HCT116 (cell line): ENCODE data around the gene RAET1G. TPM values are rescaled to one million over a fixed set of nuclear protein-coding genes. Genes with fewer than 3 reads are reported as not detected.

Experiments
- ATAC-seq: fragments of 200-7000 bp; cut with Tn5 transposase; 2 replicates; pipeline ENCODE4 v1.9.1; 2020; ENCODE audit warnings: mild to moderate bottlenecking, moderate library complexity
- BruUV-seq: library from RNA; stranded (reverse); fragments of 400-500 nt; replicated peaks from 2 replicates; lab custom pipeline; 2021; lab: Mats Ljungman, UMichigan
- CTCF ChIA-PET: fragments of 300-600 bp; sonication (Branson Sonifier 250); formaldehyde crosslinking; loops from one replicate; lab custom pipeline; 2021; ENCODE audit warnings: antibody characterized with exemption; lab: Charles Lee
- POLR2A ChIA-PET: fragments of 300-600, 350-600 bp; sonication (Branson Sonifier 250); formaldehyde crosslinking; loops from one replicate; lab custom pipeline; 2021; ENCODE audit warnings: antibody characterized with exemption; lab: Charles Lee
- RAD21 ChIA-PET, 2 experiments: fragments of 300-600 bp; sonication (Branson Sonifier 250); formaldehyde crosslinking; loops; one replicate each; lab custom pipeline; 2023; ENCODE audit warnings: low total read pairs in 2 of 2; ENCODE audit not compliant: uncharacterized antibody in 2 of 2, unreplicated experiment in 2 of 2, low non-redundant PET in 1 of 2; lab: Charles Lee
- DNase-seq: peaks from one replicate; pipeline ENCODE4 v3.0.0-alpha.2; 2010; ENCODE audit warnings: low read depth, low spot score
- H2AFZ ChIP-seq: fragments of 200-600 bp; shearing (Covaris generic), sonication (generic); 2 replicates; pipeline ENCODE4 v1.6.1; 2017; ENCODE audit warnings: low read depth, mixed run types, mixed read lengths, antibody characterized with exemption, low read length; ENCODE audit not compliant: poor library complexity, severe bottlenecking
- H3K27ac ChIP-seq: 2 replicates; pipeline ENCODE4 v1.5.1; 2012; ENCODE audit warnings: low read depth, low read length
- H3K27me3 ChIP-seq: fragments of 200-600 bp; sonication (generic); 2 replicates; pipeline ENCODE4 v1.6.1; 2016; ENCODE audit warnings: mixed run types, low read length, mixed read lengths; ENCODE audit not compliant: insufficient read depth
- H3K36me3 ChIP-seq, 2 experiments: fragments of 200-500 bp in 1 of 2; fragments of 200-600 bp in 1 of 2; sonication (Bioruptor generic) in 1 of 2; sonication (generic) in 1 of 2; 2 replicates each; pipeline versions ENCODE4 v1.5.1 to v1.6.1; 2014 to 2016; ENCODE audit warnings: low read length in 2 of 2, inconsistent platforms in 1 of 2, mixed read lengths in 1 of 2, mixed run types in 1 of 2; ENCODE audit not compliant: insufficient read depth in 2 of 2, control insufficient read depth in 1 of 2
- H3K4me1 ChIP-seq, 2 experiments: fragments of 200-600 bp in 1 of 2; sonication (generic) in 1 of 2; 2 replicates each; pipeline versions ENCODE4 v1.5.1 to v1.6.1; 2012 to 2017; ENCODE audit warnings: low read length in 2 of 2, inconsistent platforms in 1 of 2, mild to moderate bottlenecking in 1 of 2, mixed read lengths in 1 of 2, mixed run types in 1 of 2, moderate library complexity in 1 of 2; ENCODE audit not compliant: insufficient read depth in 2 of 2, control insufficient read depth in 1 of 2
- H3K4me2 ChIP-seq: fragments of 200-600 bp; sonication (generic); 2 replicates; pipeline ENCODE4 v1.6.1; 2017; ENCODE audit warnings: mixed run types, low read length, mixed read lengths
- H3K4me3 ChIP-seq, 2 experiments: fragments of 200-600 bp in 1 of 2; sonication (generic) in 1 of 2; replicated peaks in 1 of 2; 2 replicates each; pipeline ENCODE4 v1.5.1; 2011 to 2016; ENCODE audit warnings: low read length in 2 of 2, control low read depth in 1 of 2, low read depth in 1 of 2, mild to moderate bottlenecking in 1 of 2, mixed read lengths in 1 of 2, mixed run types in 1 of 2
- H3K79me2 ChIP-seq: fragments of 200-600 bp; sonication (generic); 2 replicates; pipeline ENCODE4 v1.6.1; 2017; ENCODE audit warnings: mild to moderate bottlenecking, mixed run types, low read length, moderate library complexity, mixed read lengths; ENCODE audit not compliant: insufficient read depth
- H3K9ac ChIP-seq: fragments of 200-600 bp; sonication (generic); 2 replicates; pipeline ENCODE4 v1.6.1; 2016; ENCODE audit warnings: low read length, mixed read lengths
- H3K9me2 ChIP-seq: fragments of 200-600 bp; sonication (generic), shearing (Covaris generic); 2 replicates; pipeline ENCODE4 v1.6.1; 2017; ENCODE audit warnings: mixed run types, mild to moderate bottlenecking, moderate library complexity; ENCODE audit not compliant: insufficient read depth
- H3K9me3 ChIP-seq, 2 experiments: fragments of 200-500 bp in 1 of 2; fragments of 200-600 bp in 1 of 2; sonication (Bioruptor generic) in 1 of 2; sonication (generic) in 1 of 2; 2 replicates each; pipeline ENCODE4 v1.6.1; 2014 to 2017; ENCODE audit warnings: low read length in 2 of 2, mixed read lengths in 2 of 2, inconsistent platforms in 1 of 2, low read depth in 1 of 2, mild to moderate bottlenecking in 1 of 2, mixed run types in 1 of 2, moderate library complexity in 1 of 2; ENCODE audit not compliant: control insufficient read depth in 1 of 2, insufficient read depth in 1 of 2
- H4K20me1 ChIP-seq: fragments of 200-600 bp; sonication (generic), shearing (Covaris generic); 2 replicates; pipeline ENCODE4 v1.6.1; 2017; ENCODE audit warnings: mixed run types, mild to moderate bottlenecking, moderate library complexity; ENCODE audit not compliant: insufficient read depth
- CBX3 ChIP-seq: IDR thresholded peaks from 2 replicates; pipeline ENCODE4 v1.6.1; 2012; ENCODE audit warnings: low read depth
- EGR1 ChIP-seq: IDR thresholded peaks from 2 replicates; pipeline ENCODE4 v1.6.1; 2012; ENCODE audit warnings: low read depth
- ELF1 ChIP-seq: IDR thresholded peaks from 2 replicates; pipeline ENCODE4 v1.6.1; 2012; ENCODE audit warnings: low read depth, borderline replicate concordance
- JUND ChIP-seq: IDR thresholded peaks from 2 replicates; pipeline ENCODE4 v1.6.1; 2012
- POLR2A ChIP-seq: IDR thresholded peaks from 2 replicates; pipeline ENCODE4 v1.7.0; 2011; ENCODE audit warnings: borderline replicate concordance; ENCODE audit not compliant: insufficient read depth, insufficient read length; ENCODE audit errors: extremely low read depth
- POLR2AphosphoS5 ChIP-seq: IDR thresholded peaks from 2 replicates; pipeline ENCODE4 v1.6.1; 2011; ENCODE audit warnings: mild to moderate bottlenecking, low read depth, low read length, moderate library complexity
- RAD21 ChIP-seq: IDR thresholded peaks from 2 replicates; pipeline ENCODE4 v1.6.1; 2012; ENCODE audit warnings: low read depth, mild to moderate bottlenecking
- SIN3A ChIP-seq: IDR thresholded peaks from 2 replicates; pipeline ENCODE4 v1.6.1; 2012; ENCODE audit warnings: low read depth
- SP1 ChIP-seq: IDR thresholded peaks from 2 replicates; pipeline ENCODE4 v1.6.1; 2012; ENCODE audit warnings: low read depth
- SRF ChIP-seq: IDR thresholded peaks from 2 replicates; pipeline ENCODE4 v1.6.1; 2012; ENCODE audit warnings: low read depth
- TCF7L2 ChIP-seq: IDR thresholded peaks from 2 replicates; pipeline ENCODE4 v1.7.0; 2011; ENCODE audit warnings: borderline replicate concordance, inconsistent platforms; ENCODE audit not compliant: insufficient read depth, insufficient read length; ENCODE audit errors: extremely low read depth
- ZFX ChIP-seq: fragments of 450-650 bp; IDR thresholded peaks from 2 replicates; pipeline ENCODE4 v1.6.1; 2017
- intact Hi-C: fragments of 100-400 bp; cut with micrococcal nuclease; formaldehyde crosslinking; loops from 2 replicates; pipeline ENCODE4 v1.10.0; 2022
- total RNA-seq: library from RNA; stranded (reverse); gene quantifications from one replicate; pipeline ENCODE4 v1.2.1, GENCODE V29; 2021; ENCODE audit not compliant: unreplicated experiment
- TF ChIP-seq, protein P1 (sequence below): IDR thresholded peaks from 2 replicates; pipeline ENCODE4 v1.6.1; 2011; ENCODE audit warnings: mild to moderate bottlenecking, low read length, moderate library complexity; ENCODE audit not compliant: insufficient replicate concordance; ENCODE audit errors: extremely low read depth
- TF ChIP-seq, protein P2 (sequence below): IDR thresholded peaks from 2 replicates; pipeline ENCODE4 v1.6.1; 2012; ENCODE audit warnings: low read depth
- TF ChIP-seq, protein P3 (sequence below): IDR thresholded peaks from 2 replicates; pipeline ENCODE4 v1.6.1; 2012
- TF ChIP-seq, protein P4 (sequence below), 3 experiments: fragments of 200-600 bp in 1 of 3; sonication (generic) in 1 of 3; IDR thresholded peaks in 2 of 3; conservative IDR thresholded peaks in 1 of 3; 2 replicates each; pipeline ENCODE4 v1.5.1; 2012 to 2017; ENCODE audit warnings: low read depth in 2 of 3, low read length in 2 of 3, antibody characterized with exemption in 1 of 3, borderline replicate concordance in 1 of 3, control low read depth in 1 of 3, mild to moderate bottlenecking in 1 of 3, mixed read lengths in 1 of 3, mixed run types in 1 of 3, moderate library complexity in 1 of 3; ENCODE audit not compliant: insufficient read depth in 1 of 3

RAET1G gene
- total RNA-seq, 1 experiment from 2014 or later, result 0.37 TPM

DNA sequence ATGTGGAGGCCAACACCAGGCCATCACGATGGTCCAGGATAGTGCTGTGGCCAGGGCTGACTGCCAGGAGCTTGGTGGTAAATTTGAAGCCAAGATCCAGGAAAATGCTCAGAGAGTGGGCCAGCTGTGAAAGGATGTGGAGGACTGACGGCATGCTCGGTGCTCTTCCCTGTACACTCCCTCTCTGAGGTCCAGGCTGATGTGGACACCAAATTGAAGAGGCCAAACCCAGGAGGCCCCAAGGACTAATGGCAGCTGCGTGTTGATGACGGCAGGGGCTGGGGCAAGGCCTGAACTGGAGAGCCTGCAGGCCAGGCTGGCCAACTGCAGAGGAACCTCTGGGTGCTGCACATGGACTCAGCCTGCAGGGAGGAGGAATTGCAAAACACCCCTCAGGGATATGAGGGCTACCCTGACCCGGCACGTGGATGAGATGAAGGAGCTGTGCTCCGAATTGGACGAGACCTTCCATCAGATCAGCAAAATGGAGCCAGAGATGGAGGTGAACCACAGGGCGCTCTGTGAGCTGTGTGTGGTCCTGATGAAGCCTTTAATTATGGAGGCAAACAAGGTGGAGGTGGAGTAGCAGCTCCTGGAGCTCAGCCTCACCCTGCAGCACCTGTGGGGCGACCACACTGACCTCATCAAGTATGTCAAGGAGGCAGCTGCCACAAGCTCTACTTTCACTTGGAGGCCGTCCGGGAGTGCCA, 18.1 kb downstream of the RAET1G start:
- POLR2A ChIA-PET, result no interaction called here
- DNase-seq, result no peak

More for the DNA sequence above, 18.1 kb downstream of the RAET1G start:
- no peak overlapping the region for H2AFZ ChIP-seq
- H3K27me3 ChIP-seq, result no peaks in the 10 kb centered on the region
- no peaks in the 10 kb centered on the region for H3K36me3 ChIP-seq
- no peak overlapping the region for H3K9ac ChIP-seq
- no peak overlapping the region for H3K4me3 ChIP-seq
- H3K9me2 ChIP-seq, result no peaks in the 10 kb centered on the region
- H3K79me2 ChIP-seq, result no peaks in the 10 kb centered on the region
- ChIA-PET RAD21 (interaction anchor here in 1 of 2 experiments (0.5 kb wide), 1 partner anchor 168 kb away, joined by 3 read pairs; no protein-coding TSS in a partner anchor), CTCF (interaction anchor here (0.8 to 1.5 kb wide), 6 partner anchors 9 to 70 kb away, joined by 3 to 6 read pairs (median 3); no protein-coding TSS in a partner anchor)
- no peaks in the 10 kb centered on the region for H4K20me1 ChIP-seq
- intact Hi-C loops, result no loop called here
- BruUV-seq, result no TSS peak
- H3K9me3 ChIP-seq, result peaks cover 5 to 6% of the 10 kb centered on the region in 2 experiments; a peak in 2 of 4 replicates
- no peak overlapping the region for H3K27ac ChIP-seq
- TF ChIP-seq, protein P1, sequence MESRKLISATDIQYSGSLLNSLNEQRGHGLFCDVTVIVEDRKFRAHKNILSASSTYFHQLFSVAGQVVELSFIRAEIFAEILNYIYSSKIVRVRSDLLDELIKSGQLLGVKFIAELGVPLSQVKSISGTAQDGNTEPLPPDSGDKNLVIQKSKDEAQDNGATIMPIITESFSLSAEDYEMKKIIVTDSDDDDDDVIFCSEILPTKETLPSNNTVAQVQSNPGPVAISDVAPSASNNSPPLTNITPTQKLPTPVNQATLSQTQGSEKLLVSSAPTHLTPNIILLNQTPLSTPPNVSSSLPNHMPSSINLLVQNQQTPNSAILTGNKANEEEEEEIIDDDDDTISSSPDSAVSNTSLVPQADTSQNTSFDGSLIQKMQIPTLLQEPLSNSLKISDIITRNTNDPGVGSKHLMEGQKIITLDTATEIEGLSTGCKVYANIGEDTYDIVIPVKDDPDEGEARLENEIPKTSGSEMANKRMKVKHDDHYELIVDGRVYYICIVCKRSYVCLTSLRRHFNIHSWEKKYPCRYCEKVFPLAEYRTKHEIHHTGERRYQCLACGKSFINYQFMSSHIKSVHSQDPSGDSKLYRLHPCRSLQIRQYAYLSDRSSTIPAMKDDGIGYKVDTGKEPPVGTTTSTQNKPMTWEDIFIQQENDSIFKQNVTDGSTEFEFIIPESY, result no peak
- TF ChIP-seq, protein P2, sequence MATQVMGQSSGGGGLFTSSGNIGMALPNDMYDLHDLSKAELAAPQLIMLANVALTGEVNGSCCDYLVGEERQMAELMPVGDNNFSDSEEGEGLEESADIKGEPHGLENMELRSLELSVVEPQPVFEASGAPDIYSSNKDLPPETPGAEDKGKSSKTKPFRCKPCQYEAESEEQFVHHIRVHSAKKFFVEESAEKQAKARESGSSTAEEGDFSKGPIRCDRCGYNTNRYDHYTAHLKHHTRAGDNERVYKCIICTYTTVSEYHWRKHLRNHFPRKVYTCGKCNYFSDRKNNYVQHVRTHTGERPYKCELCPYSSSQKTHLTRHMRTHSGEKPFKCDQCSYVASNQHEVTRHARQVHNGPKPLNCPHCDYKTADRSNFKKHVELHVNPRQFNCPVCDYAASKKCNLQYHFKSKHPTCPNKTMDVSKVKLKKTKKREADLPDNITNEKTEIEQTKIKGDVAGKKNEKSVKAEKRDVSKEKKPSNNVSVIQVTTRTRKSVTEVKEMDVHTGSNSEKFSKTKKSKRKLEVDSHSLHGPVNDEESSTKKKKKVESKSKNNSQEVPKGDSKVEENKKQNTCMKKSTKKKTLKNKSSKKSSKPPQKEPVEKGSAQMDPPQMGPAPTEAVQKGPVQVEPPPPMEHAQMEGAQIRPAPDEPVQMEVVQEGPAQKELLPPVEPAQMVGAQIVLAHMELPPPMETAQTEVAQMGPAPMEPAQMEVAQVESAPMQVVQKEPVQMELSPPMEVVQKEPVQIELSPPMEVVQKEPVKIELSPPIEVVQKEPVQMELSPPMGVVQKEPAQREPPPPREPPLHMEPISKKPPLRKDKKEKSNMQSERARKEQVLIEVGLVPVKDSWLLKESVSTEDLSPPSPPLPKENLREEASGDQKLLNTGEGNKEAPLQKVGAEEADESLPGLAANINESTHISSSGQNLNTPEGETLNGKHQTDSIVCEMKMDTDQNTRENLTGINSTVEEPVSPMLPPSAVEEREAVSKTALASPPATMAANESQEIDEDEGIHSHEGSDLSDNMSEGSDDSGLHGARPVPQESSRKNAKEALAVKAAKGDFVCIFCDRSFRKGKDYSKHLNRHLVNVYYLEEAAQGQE, result no peak
- TF ChIP-seq SRF (no peak), SP1 (no peak), POLR2A (no peak), ZFX (no peak), JUND (no peak), POLR2AphosphoS5 (no peak), EGR1 (no peak), SIN3A (no peak), CBX3 (no peak), ELF1 (no peak), RAD21 (no peak), TCF7L2 (no peak)
- TF ChIP-seq, protein P3, sequence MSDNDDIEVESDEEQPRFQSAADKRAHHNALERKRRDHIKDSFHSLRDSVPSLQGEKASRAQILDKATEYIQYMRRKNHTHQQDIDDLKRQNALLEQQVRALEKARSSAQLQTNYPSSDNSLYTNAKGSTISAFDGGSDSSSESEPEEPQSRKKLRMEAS, result no peak
- TF ChIP-seq, protein P4, sequence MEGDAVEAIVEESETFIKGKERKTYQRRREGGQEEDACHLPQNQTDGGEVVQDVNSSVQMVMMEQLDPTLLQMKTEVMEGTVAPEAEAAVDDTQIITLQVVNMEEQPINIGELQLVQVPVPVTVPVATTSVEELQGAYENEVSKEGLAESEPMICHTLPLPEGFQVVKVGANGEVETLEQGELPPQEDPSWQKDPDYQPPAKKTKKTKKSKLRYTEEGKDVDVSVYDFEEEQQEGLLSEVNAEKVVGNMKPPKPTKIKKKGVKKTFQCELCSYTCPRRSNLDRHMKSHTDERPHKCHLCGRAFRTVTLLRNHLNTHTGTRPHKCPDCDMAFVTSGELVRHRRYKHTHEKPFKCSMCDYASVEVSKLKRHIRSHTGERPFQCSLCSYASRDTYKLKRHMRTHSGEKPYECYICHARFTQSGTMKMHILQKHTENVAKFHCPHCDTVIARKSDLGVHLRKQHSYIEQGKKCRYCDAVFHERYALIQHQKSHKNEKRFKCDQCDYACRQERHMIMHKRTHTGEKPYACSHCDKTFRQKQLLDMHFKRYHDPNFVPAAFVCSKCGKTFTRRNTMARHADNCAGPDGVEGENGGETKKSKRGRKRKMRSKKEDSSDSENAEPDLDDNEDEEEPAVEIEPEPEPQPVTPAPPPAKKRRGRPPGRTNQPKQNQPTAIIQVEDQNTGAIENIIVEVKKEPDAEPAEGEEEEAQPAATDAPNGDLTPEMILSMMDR (IDR thresholded peaks at IDR 0.05 in 2 of 3, conservative IDR thresholded peaks at IDR 0.05 in 1 of 3; ENCODE audit: borderline replicate concordance in 1 of 3, insufficient read depth in 1 of 3, low read depth in 2 of 3, low read length in 2 of 3), result no peak
- ATAC-seq, result no peak
- H3K4me2 ChIP-seq, result no peak overlapping the region
- no peaks in the 10 kb centered on the region for H3K4me1 ChIP-seq
